ENCODE data around the gene CD209. TPM values are rescaled to one million over a fixed set of nuclear protein-coding genes. Genes with fewer than 3 reads are reported as not detected.

The CD209 gene
- total RNA-seq, 5 donors from 2014 or later (not counting 1 experiment from before 2014, with no cell fraction given), result 0.07 TPM; not detected in 4

DNA sequence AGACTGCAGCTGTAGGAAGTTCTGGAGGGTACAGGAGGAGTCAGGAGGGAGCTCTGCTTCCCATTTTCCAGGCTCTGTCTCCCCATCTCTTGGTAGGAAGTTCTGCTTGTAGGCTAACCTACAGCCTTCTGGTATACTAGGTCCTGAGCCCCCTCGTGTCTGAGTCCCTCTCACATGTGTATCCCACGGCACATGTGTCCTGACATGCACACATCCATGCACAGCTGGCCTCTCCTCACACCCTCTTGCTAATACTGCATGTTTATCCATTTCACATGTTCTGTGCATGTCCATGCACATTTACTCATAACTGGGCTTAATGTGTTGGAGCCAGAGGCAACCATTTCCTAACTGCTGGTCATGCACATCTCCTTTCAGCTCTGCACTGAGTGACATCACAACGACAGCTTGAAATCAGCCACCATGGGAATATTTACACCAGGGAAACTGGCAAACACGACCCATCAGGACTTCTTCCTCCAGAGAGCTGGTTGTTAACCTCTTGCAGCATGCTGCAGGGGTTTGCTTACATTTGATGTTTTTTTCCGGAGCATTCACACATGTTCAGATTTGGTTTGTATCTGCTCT lies 3.0 kb downstream of the CD209 start:
- Mint-ChIP-seq H3K4me3 (no peak overlapping the region), H3K27ac (no peak overlapping the region), H3K27me3 (peaks cover 9 to 21% of the 10 kb centered on the region in 2 donors), H3K4me1 (peaks cover 0 to 3% (median 0%) of the 10 kb centered on the region in 3 donors), H3K36me3 (no peaks in the 10 kb centered on the region), H3K9me3 (peaks cover 0 to 4% (median 0%) of the 10 kb centered on the region in 3 donors)
- no peaks in the 10 kb centered on the region for H3K9me3 ChIP-seq
- peaks cover 0 to 34% of the 10 kb centered on the region in 2 experiments for H3K27me3 ChIP-seq (replicated peaks in 1 of 2; ENCODE audit: control insufficient read depth in 2 of 2, extremely low read depth in 1 of 2, insufficient read depth in 2 of 2, low read length in 1 of 2)
- ChIA-PET POLR2A (no interaction called here), CTCF (no interaction called here)
- ATAC-seq (replicated peaks in 1 of 4), result no peak
- H3K4me1 ChIP-seq (ENCODE audit: control insufficient read depth in 1 of 2, extremely low read depth in 1 of 2, insufficient read depth in 2 of 2, low read length in 2 of 2), result no peaks in the 10 kb centered on the region
- H3K27ac ChIP-seq (ENCODE audit: low read length), result no peak overlapping the region
- WGBS (ENCODE audit: insufficient coverage), result 88% methylated on average over 5 of the region's 5 CpGs
- no peak overlapping the region for H3K4me3 ChIP-seq (ENCODE audit: control insufficient read depth in 1 of 2, extremely low read depth in 1 of 2, low read length in 1 of 2)
- no peaks in the 10 kb centered on the region for H3K36me3 ChIP-seq (ENCODE audit: control insufficient read depth in 2 of 2, extremely low read depth in 1 of 2, insufficient read depth in 1 of 2, low read length in 1 of 2)
- no peak for DNase-seq

- H3K36me3 ChIP-seq (ENCODE audit: control insufficient read depth in 2 of 2, extremely low read depth in 1 of 2, insufficient read depth in 1 of 2, low read length in 1 of 2), result no peaks in the 10 kb centered on the region
- ATAC-seq (replicated peaks in 1 of 4) (no peak), DNase-seq (no peak)
- H3K27me3 ChIP-seq (replicated peaks in 1 of 2; ENCODE audit: control insufficient read depth in 2 of 2, extremely low read depth in 1 of 2, insufficient read depth in 2 of 2, low read length in 1 of 2), result peaks cover 0 to 34% of the 10 kb centered on the region in 2 experiments
- H3K4me1 ChIP-seq (ENCODE audit: control insufficient read depth in 1 of 2, extremely low read depth in 1 of 2, insufficient read depth in 2 of 2, low read length in 2 of 2), result no peaks in the 10 kb centered on the region
- no peak overlapping the region for H3K27ac ChIP-seq (ENCODE audit: low read length)
- no peak overlapping the region for H3K4me3 ChIP-seq (ENCODE audit: control insufficient read depth in 1 of 2, extremely low read depth in 1 of 2, low read length in 1 of 2)
- 60% methylated on average over 2 of the region's 2 CpGs for WGBS (ENCODE audit: insufficient coverage)
- H3K9me3 ChIP-seq, result no peaks in the 10 kb centered on the region
- POLR2A ChIA-PET, result no interaction called here
- CTCF ChIA-PET, result no interaction called here
- no peaks in the 10 kb centered on the region for H3K36me3 Mint-ChIP-seq
- H3K27ac Mint-ChIP-seq, result no peak overlapping the region
- H3K4me3 Mint-ChIP-seq, result no peak overlapping the region
- H3K4me1 Mint-ChIP-seq, result peaks cover 0 to 3% (median 0%) of the 10 kb centered on the region in 3 donors
- peaks cover 0 to 4% (median 0%) of the 10 kb centered on the region in 3 donors for H3K9me3 Mint-ChIP-seq
- H3K27me3 Mint-ChIP-seq, result peaks cover 9 to 24% of the 10 kb centered on the region in 2 donors
Measured at GRCh38 chr19:7743425-7743841, 3.9 kb downstream of the CD209 start.

DNA sequence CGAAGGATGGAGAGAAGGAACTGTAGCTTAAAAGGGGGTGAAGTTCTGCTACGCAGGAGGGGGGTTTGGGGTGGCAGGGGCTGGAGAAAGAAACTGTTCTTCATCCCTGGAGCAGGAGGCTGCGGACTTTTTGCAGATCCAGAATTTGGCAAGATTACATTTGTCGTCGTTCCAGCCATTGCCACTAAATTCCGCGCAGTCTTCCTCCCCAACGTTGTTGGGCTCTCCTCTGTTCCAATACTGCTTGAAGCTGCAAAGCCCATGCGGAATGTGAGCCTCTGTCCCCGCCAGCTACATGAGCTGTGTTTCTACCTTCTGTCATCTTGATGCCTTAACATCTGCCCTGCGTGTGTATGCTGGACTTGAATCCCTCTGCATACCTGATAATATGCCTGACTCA lies 4.3 kb downstream of the CD209 start:
- H3K36me3 Mint-ChIP-seq, result no peaks in the 10 kb centered on the region
- H3K4me1 Mint-ChIP-seq, result peaks cover 0 to 3% (median 0%) of the 10 kb centered on the region in 3 donors
- Histone ChIP-seq H3K4me1 (ENCODE audit: control insufficient read depth in 1 of 2, extremely low read depth in 1 of 2, insufficient read depth in 2 of 2, low read length in 2 of 2) (no peaks in the 10 kb centered on the region), H3K9me3 (no peaks in the 10 kb centered on the region), H3K27ac (ENCODE audit: low read length) (no peak overlapping the region), H3K27me3 (replicated peaks in 1 of 2; ENCODE audit: control insufficient read depth in 2 of 2, extremely low read depth in 1 of 2, insufficient read depth in 2 of 2, low read length in 1 of 2) (peaks cover 0 to 33% of the 10 kb centered on the region in 2 experiments), H3K4me3 (ENCODE audit: control insufficient read depth in 1 of 2, extremely low read depth in 1 of 2, low read length in 1 of 2) (no peak overlapping the region), H3K36me3 (ENCODE audit: control insufficient read depth in 2 of 2, extremely low read depth in 1 of 2, insufficient read depth in 1 of 2, low read length in 1 of 2) (no peaks in the 10 kb centered on the region)
- WGBS (ENCODE audit: insufficient coverage), result 84% methylated on average over 11 of the region's 11 CpGs
- H3K4me3 Mint-ChIP-seq, result no peak overlapping the region
- H3K9me3 Mint-ChIP-seq, result peaks cover 0 to 1% (median 0%) of the 10 kb centered on the region in 3 donors
- no peak overlapping the region for H3K27ac Mint-ChIP-seq
- H3K27me3 Mint-ChIP-seq, result peaks cover 11 to 23% of the 10 kb centered on the region in 2 donors
- CTCF ChIA-PET, result interaction anchor here in 1 of 2 donors (0.5 kb wide), 1 partner anchor 127 kb away, joined by 3 read pairs; no protein-coding TSS in a partner anchor
- DNase-seq (no peak), ATAC-seq (replicated peaks in 1 of 4) (no peak)
- POLR2A ChIA-PET, result no interaction called here

- no peak for ATAC-seq (replicated peaks in 1 of 4)
- Mint-ChIP-seq H3K27ac (no peak overlapping the region), H3K36me3 (no peaks in the 10 kb centered on the region), H3K4me1 (peaks cover 0 to 3% (median 0%) of the 10 kb centered on the region in 3 donors), H3K27me3 (peaks cover 13 to 20% of the 10 kb centered on the region in 2 donors), H3K4me3 (no peak overlapping the region), H3K9me3 (no peaks in the 10 kb centered on the region)
- no peak overlapping the region for H3K27ac ChIP-seq (ENCODE audit: low read length)
- ChIA-PET POLR2A (no interaction called here), CTCF (interaction anchor here in 1 of 2 donors (0.5 kb wide), 1 partner anchor 127 kb away, joined by 3 read pairs; no protein-coding TSS in a partner anchor)
- H3K36me3 ChIP-seq (ENCODE audit: control insufficient read depth in 2 of 2, extremely low read depth in 1 of 2, insufficient read depth in 1 of 2, low read length in 1 of 2), result no peaks in the 10 kb centered on the region
- no peaks in the 10 kb centered on the region for H3K9me3 ChIP-seq
- no peak overlapping the region for H3K4me3 ChIP-seq (ENCODE audit: control insufficient read depth in 1 of 2, extremely low read depth in 1 of 2, low read length in 1 of 2)
- no peaks in the 10 kb centered on the region for H3K4me1 ChIP-seq (ENCODE audit: control insufficient read depth in 1 of 2, extremely low read depth in 1 of 2, insufficient read depth in 2 of 2, low read length in 2 of 2)
- WGBS (ENCODE audit: insufficient coverage), result no CpG with 5 or more reads among the region's 2 CpGs
- H3K27me3 ChIP-seq (replicated peaks in 1 of 2; ENCODE audit: control insufficient read depth in 2 of 2, extremely low read depth in 1 of 2, insufficient read depth in 2 of 2, low read length in 1 of 2), result peaks cover 0 to 29% of the 10 kb centered on the region in 2 experiments
- no peak for DNase-seq
Measured at GRCh38 chr19:7742575-7742974, 4.8 kb downstream of the CD209 start.

DNA sequence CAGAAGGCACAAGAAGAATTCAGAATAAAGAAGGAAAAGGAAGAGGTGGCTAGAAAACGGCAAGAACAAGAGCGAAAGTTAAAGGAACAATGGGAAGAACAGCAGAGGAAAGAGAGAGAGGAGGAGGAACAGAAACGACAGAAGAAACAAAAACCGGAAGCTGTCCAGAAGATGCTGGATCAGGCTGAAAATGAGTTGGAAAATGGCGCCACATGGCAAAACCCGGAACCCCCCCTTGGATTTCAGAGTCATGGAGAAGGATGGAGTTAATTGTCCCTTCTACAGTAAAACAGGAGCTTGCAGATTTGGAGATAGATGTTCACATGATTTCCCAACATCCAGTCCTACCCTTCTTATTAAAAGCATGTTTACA lies 6.7 kb downstream of the CD209 start:
- ChIA-PET CTCF (no interaction called here), POLR2A (no interaction called here)
- Mint-ChIP-seq H3K27me3 (peaks cover 9 to 18% of the 10 kb centered on the region in 2 donors), H3K36me3 (no peaks in the 10 kb centered on the region), H3K27ac (no peak overlapping the region), H3K4me3 (no peak overlapping the region), H3K4me1 (peaks cover 0 to 3% (median 0%) of the 10 kb centered on the region in 3 donors), H3K9me3 (no peaks in the 10 kb centered on the region)
- Histone ChIP-seq H3K9me3 (no peaks in the 10 kb centered on the region), H3K27ac (ENCODE audit: low read length) (no peak overlapping the region), H3K36me3 (ENCODE audit: control insufficient read depth in 2 of 2, extremely low read depth in 1 of 2, insufficient read depth in 1 of 2, low read length in 1 of 2) (no peaks in the 10 kb centered on the region), H3K4me3 (ENCODE audit: control insufficient read depth in 1 of 2, extremely low read depth in 1 of 2, low read length in 1 of 2) (no peak overlapping the region), H3K4me1 (ENCODE audit: control insufficient read depth in 1 of 2, extremely low read depth in 1 of 2, insufficient read depth in 2 of 2, low read length in 2 of 2) (no peaks in the 10 kb centered on the region), H3K27me3 (replicated peaks in 1 of 2; ENCODE audit: control insufficient read depth in 2 of 2, extremely low read depth in 1 of 2, insufficient read depth in 2 of 2, low read length in 1 of 2) (peaks cover 0 to 21% of the 10 kb centered on the region in 2 experiments)
- 63% methylated on average over 4 of the region's 6 CpGs for WGBS (ENCODE audit: insufficient coverage)
- DNase-seq (no peak), ATAC-seq (replicated peaks in 1 of 4) (no peak)

GRCh38 chr19:7739801-7740681 lies 7.3 kb downstream of the CD209 start:
- CTCF ChIA-PET, result no interaction called here
- ATAC-seq (replicated peaks in 1 of 4), result no peak
- H3K9me3 ChIP-seq, result no peaks in the 10 kb centered on the region
- no peak overlapping the region for H3K4me3 ChIP-seq (ENCODE audit: control insufficient read depth in 1 of 2, extremely low read depth in 1 of 2, low read length in 1 of 2)
- POLR2A ChIA-PET, result interaction anchor here in 1 of 2 donors (0.6 kb wide), 1 partner anchor 1714 kb away, joined by 6 read pairs; no protein-coding TSS in a partner anchor
- H3K4me3 Mint-ChIP-seq, result no peak overlapping the region
- H3K36me3 Mint-ChIP-seq, result no peaks in the 10 kb centered on the region
- H3K27me3 ChIP-seq (replicated peaks in 1 of 2; ENCODE audit: control insufficient read depth in 2 of 2, extremely low read depth in 1 of 2, insufficient read depth in 2 of 2, low read length in 1 of 2), result peaks cover 0 to 20% of the 10 kb centered on the region in 2 experiments
- H3K36me3 ChIP-seq (ENCODE audit: control insufficient read depth in 2 of 2, extremely low read depth in 1 of 2, insufficient read depth in 1 of 2, low read length in 1 of 2), result no peaks in the 10 kb centered on the region
- H3K27me3 Mint-ChIP-seq, result peaks cover 9 to 18% of the 10 kb centered on the region in 2 donors
- 80% methylated on average over 11 of the region's 19 CpGs for WGBS (ENCODE audit: insufficient coverage)
- no peak for DNase-seq
- no peak overlapping the region for H3K27ac Mint-ChIP-seq
- H3K4me1 Mint-ChIP-seq, result peaks cover 0 to 3% (median 0%) of the 10 kb centered on the region in 3 donors
- H3K27ac ChIP-seq (ENCODE audit: low read length), result no peak overlapping the region
- no peaks in the 10 kb centered on the region for H3K4me1 ChIP-seq (ENCODE audit: control insufficient read depth in 1 of 2, extremely low read depth in 1 of 2, insufficient read depth in 2 of 2, low read length in 2 of 2)
- H3K9me3 Mint-ChIP-seq, result no peaks in the 10 kb centered on the region

Data from T-cell (primary cell).